ENCODE data around the gene CADM2. TPM values are rescaled to one million over a fixed set of nuclear protein-coding genes. Genes with fewer than 3 reads are reported as not detected.

The CADM2 gene
- polyA plus RNA-seq, 3 donors, result 0.45 to 0.87 (median 0.83) TPM

DNA sequence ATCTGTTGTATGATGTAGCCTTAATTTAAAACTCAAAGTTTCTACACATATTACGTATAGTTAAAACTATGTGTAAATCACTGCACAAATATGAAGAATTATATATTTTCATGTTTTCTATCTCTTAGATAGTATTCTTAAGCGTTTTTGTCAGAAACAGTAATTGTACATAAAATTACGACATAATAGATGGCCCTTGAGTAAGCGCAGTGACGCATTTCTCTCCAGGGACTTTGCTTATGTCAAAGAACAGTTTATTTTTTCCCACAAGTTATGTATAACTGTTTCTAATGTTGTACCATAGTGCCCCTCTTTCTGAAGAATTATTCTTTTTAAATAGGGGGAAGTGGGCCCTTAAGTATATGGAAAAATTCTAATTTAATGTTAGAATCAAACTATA, 1098.2 kb downstream of the CADM2 start:
- DNase-seq (ENCODE audit: low read depth in 3 of 3, low spot score in 2 of 3), result no peak

DNA sequence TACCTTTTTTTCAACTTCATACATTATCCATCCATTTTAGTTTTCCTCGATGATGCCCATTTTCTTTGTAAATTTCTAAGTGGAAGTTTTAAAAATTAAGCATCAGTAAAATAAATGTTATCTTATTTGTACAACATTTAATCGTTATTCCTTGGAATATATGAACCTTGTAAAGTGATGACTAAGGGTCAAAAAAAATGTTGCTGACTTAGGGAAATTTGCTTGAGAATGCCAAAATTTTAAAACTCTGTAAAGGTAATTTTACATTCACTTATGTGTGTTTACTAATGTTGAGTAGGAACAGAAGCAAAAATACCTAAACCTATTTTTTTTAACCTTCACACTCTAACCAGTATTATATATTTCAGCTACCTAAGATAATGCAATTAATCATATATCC, 1115.0 kb downstream of the CADM2 start:
- no peak for DNase-seq (ENCODE audit: low read depth in 3 of 3, low spot score in 2 of 3)

DNA sequence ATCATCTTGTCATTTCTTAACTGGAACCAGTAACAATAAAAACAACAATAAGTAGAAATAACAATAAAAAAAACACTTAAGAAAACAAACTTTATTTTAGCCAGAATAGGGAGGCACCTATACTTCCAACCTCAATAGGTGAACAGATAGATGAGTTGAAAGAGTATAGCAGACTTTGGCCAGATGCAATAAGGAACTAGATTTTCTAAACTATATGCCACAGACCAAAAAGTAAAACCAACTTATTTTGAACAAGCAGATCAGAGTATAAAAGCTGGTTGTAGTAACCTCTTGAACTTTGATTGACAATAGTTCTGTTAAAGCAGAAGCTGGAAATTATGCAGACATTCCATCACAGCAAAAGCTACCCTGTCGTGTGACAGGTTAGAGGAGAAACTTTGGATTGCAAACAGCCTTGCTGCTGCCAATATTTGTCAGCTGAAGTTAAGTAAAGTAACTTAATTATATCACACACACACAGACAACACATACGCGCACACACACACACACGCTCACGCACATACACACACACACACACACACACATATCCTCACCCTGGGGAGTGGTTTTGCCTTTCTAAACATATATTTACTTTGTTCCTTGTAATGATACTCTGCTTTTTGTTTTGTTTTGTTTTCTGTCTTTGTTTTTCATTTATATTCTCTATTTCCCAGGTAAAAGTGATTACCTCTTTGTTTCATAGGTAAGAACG, 1128.5 kb downstream of the CADM2 start:
- DNase-seq (ENCODE audit: low read depth in 3 of 3, low spot score in 2 of 3), result no peak

DNA sequence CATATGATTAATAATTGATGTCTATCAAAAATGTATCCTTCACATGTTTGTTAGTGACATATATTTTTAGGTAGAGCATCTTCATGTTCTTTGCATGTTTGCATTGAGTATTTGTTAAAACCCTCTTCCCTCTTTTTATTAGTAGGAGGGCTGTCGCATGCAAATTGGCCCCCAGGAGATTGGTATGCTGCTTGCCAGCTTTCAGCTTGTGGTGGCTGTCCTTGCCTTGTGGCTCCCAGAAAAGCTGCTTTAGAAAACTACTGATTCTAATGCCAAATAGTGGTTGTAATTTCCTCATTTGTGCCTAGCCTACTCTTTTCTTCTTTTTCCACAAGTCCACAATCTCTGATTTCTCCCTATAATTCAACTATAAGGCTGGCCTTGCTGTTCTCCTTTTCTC, 1145.4 kb downstream of the CADM2 start:
- DNase-seq (ENCODE audit: low read depth in 3 of 3, low spot score in 2 of 3), result no peak

DNA sequence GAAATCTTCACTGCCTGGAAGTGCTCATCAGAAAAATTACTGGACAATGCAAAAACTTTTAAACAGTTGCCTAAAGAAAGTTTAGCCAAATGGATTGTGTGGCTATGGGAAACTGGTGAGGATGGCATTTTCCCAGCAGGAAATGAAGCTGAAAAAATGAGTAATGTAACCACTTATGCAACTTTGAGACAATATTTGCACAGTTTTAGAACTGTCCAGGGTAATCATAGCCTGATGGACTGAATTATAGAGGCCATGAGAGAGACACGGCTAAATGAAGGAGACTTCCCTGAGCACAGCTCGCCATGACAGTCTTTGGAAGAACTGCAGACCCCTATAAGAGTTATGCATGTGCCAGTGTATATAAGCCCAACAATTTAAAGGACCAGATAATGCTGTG, 1150.6 kb downstream of the CADM2 start:
- no peak for DNase-seq (ENCODE audit: low read depth in 3 of 3, low spot score in 2 of 3)
